Measurements from ENCODE around the gene SBF2. TPM values are rescaled to one million over a fixed set of nuclear protein-coding genes. Genes with fewer than 3 reads are reported as not detected.

The SBF2 gene
- total RNA-seq, 1 donor from 2014 or later, result 44.9 TPM

GRCh38 chr11:10051868-10052586, 242.0 kb downstream of the SBF2 start:
- no peaks in the 10 kb centered on the region for H3K27me3 Mint-ChIP-seq
- no peak overlapping the region for H3K4me3 Mint-ChIP-seq (ENCODE audit: low read depth)
- peaks cover 5% of the 10 kb centered on the region for H3K36me3 Mint-ChIP-seq (ENCODE audit: insufficient read depth)
- H3K27ac Mint-ChIP-seq, result peak overlapping the region; percentile 68
- no peak for DNase-seq (ENCODE audit: low spot score, unreplicated experiment)
- H3K4me1 Mint-ChIP-seq (ENCODE audit: low read depth), result peaks cover 14% of the 10 kb centered on the region
- TF ChIP-seq, protein P1, sequence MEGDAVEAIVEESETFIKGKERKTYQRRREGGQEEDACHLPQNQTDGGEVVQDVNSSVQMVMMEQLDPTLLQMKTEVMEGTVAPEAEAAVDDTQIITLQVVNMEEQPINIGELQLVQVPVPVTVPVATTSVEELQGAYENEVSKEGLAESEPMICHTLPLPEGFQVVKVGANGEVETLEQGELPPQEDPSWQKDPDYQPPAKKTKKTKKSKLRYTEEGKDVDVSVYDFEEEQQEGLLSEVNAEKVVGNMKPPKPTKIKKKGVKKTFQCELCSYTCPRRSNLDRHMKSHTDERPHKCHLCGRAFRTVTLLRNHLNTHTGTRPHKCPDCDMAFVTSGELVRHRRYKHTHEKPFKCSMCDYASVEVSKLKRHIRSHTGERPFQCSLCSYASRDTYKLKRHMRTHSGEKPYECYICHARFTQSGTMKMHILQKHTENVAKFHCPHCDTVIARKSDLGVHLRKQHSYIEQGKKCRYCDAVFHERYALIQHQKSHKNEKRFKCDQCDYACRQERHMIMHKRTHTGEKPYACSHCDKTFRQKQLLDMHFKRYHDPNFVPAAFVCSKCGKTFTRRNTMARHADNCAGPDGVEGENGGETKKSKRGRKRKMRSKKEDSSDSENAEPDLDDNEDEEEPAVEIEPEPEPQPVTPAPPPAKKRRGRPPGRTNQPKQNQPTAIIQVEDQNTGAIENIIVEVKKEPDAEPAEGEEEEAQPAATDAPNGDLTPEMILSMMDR (IDR thresholded peaks at IDR 0.05; ENCODE audit: unreplicated experiment), result no peak
- peaks cover 13% of the 10 kb centered on the region for H3K9me3 Mint-ChIP-seq (ENCODE audit: low read depth)

DNA sequence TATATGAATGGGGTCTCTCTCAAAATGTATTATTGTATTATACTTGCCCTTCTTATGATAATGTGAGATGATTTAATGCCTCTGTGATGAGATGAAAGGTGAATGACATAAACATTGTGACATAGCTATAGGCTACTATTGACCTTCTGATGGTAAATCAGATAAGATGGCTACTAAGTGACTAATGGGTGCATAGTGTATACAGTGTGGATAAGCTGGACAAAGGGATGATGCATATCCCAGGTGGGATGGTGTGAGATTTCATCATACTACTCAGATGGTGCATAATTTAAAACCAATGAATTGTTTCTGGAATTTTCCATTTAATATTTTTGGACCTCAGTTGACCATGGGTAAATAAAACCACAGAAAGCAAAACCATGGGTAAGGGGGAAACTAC, 243.5 kb downstream of the SBF2 start:
- no peak overlapping the region for H3K4me3 Mint-ChIP-seq (ENCODE audit: low read depth)
- peaks cover 13% of the 10 kb centered on the region for H3K9me3 Mint-ChIP-seq (ENCODE audit: low read depth)
- H3K4me1 Mint-ChIP-seq (ENCODE audit: low read depth), result peaks cover 14% of the 10 kb centered on the region
- no peak for DNase-seq (ENCODE audit: low spot score, unreplicated experiment)
- peaks cover 4% of the 10 kb centered on the region for H3K36me3 Mint-ChIP-seq (ENCODE audit: insufficient read depth)
- TF ChIP-seq, protein P1 (IDR thresholded peaks at IDR 0.05; ENCODE audit: unreplicated experiment), result no peak
- H3K27me3 Mint-ChIP-seq, result no peaks in the 10 kb centered on the region
- H3K27ac Mint-ChIP-seq, result no peak overlapping the region

DNA sequence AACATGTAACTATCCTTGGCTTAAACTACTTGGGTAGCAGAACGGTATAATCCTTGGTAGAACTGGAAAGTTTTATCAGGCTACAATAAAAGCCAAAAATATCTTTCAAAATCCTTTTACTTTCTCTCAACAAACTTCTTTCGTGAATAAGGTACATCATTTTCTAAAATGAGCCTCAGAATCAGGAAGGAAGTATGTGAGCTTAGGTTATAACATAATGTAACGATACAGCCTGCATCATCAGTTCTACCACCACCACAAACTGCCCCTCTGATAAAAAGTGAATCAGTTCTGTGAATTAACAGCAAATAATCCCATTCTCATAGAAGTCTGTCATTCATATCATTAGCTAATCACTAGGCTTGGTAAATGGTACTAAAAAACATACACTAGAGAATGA, 244.3 kb downstream of the SBF2 start:
- Mint-ChIP-seq H3K9me3 (ENCODE audit: low read depth) (peaks cover 14% of the 10 kb centered on the region), H3K27ac (no peak overlapping the region), H3K36me3 (ENCODE audit: insufficient read depth) (peaks cover 5% of the 10 kb centered on the region), H3K4me1 (ENCODE audit: low read depth) (peaks cover 14% of the 10 kb centered on the region), H3K27me3 (no peaks in the 10 kb centered on the region), H3K4me3 (ENCODE audit: low read depth) (no peak overlapping the region)
- TF ChIP-seq, protein P1 (IDR thresholded peaks at IDR 0.05; ENCODE audit: unreplicated experiment), result no peak
- DNase-seq (ENCODE audit: low spot score, unreplicated experiment), result no peak

GRCh38 chr11:10048350-10048749, 245.7 kb downstream of the SBF2 start:
- DNase-seq (ENCODE audit: low spot score, unreplicated experiment), result no peak
- TF ChIP-seq, protein P1 (IDR thresholded peaks at IDR 0.05; ENCODE audit: unreplicated experiment), result no peak

DNA sequence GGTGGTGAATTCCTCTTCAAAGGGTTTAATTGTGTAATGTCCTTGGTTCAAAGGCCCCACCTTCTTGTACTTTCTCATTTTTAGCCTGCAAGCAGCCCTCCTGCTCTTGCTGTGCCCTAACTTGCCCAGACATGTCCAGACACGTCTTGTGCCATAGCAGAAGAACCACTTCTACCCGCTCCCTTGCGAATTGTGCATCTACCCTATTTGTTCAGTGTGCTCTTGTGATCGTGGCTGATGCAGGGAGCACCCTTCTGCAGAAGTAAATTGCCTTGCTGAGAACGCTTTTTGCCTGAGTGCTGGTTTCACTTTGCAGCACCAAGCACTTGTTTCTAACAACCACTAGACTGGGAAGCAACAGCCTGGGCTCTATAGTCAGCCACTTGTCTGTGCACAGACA, 249.4 kb downstream of the SBF2 start:
- Mint-ChIP-seq H3K4me1 (ENCODE audit: low read depth) (peaks cover 11% of the 10 kb centered on the region), H3K27me3 (no peaks in the 10 kb centered on the region), H3K4me3 (ENCODE audit: low read depth) (no peak overlapping the region), H3K27ac (no peak overlapping the region), H3K9me3 (ENCODE audit: low read depth) (peaks cover 14% of the 10 kb centered on the region), H3K36me3 (ENCODE audit: insufficient read depth) (peaks cover 21% of the 10 kb centered on the region)
- no peak for DNase-seq (ENCODE audit: low spot score, unreplicated experiment)
- TF ChIP-seq, protein P1 (IDR thresholded peaks at IDR 0.05; ENCODE audit: unreplicated experiment), result no peak

More at GRCh38 chr11:10048350-10048749, 245.7 kb downstream of the SBF2 start:
- H3K9me3 Mint-ChIP-seq (ENCODE audit: low read depth), result peaks cover 18% of the 10 kb centered on the region
- H3K27ac Mint-ChIP-seq, result no peak overlapping the region
- no peak overlapping the region for H3K4me3 Mint-ChIP-seq (ENCODE audit: low read depth)
- peaks cover 11% of the 10 kb centered on the region for H3K4me1 Mint-ChIP-seq (ENCODE audit: low read depth)
- H3K27me3 Mint-ChIP-seq, result no peaks in the 10 kb centered on the region
- peaks cover 11% of the 10 kb centered on the region for H3K36me3 Mint-ChIP-seq (ENCODE audit: insufficient read depth)
